Body of pancreas (tissue), 4 donors: ENCODE data around the gene CXorf58. TPM values are rescaled to one million over a fixed set of nuclear protein-coding genes. Genes with fewer than 3 reads are reported as not detected.

Source experiments
- ATAC-seq: fragments of 150-250 bp; one replicate; pipeline ENCODE4 v1.9.1; 2016
- DNase-seq, 4 donors: peaks; one replicate each; pipeline ENCODE4 v3.0.0-alpha.2; 2019
- H3K27ac ChIP-seq, 4 donors: fragments of 200-600 bp; sonication (generic); 1 replicate in 3 of 4; 2 replicates in 1 of 4; pipeline versions ENCODE4 v1.5.1 to v1.6.1; 2016 to 2019; ENCODE audit warnings: mild to moderate bottlenecking in 1 of 4, mixed read lengths in 1 of 4, moderate library complexity in 1 of 4
- H3K27me3 ChIP-seq, 2 donors: fragments of 200-600 bp; sonication (generic); one replicate each; pipeline ENCODE4 v1.6.0; 2016; ENCODE audit warnings: mild to moderate bottlenecking in 1 of 2
- H3K36me3 ChIP-seq, 2 donors: fragments of 200-600 bp; sonication (generic); replicated peaks in 1 of 2; 2 replicates each; pipeline ENCODE4 v1.5.1; 2016; ENCODE audit warnings: low read depth in 2 of 2; ENCODE audit not compliant: insufficient read depth in 1 of 2
- H3K4me1 ChIP-seq: fragments of 200-600 bp; sonication (generic); one replicate; pipeline ENCODE4 v1.6.0; 2016
- H3K4me3 ChIP-seq, 2 donors: fragments of 200-600 bp; sonication (generic); 1 replicate in 1 of 2; 2 replicates in 1 of 2; pipeline ENCODE4 v1.5.1; 2016 to 2019
- H3K9me3 ChIP-seq, 3 donors: fragments of 200-600 bp; sonication (generic); 1 replicate in 2 of 3; 2 replicates in 1 of 3; pipeline ENCODE4 v1.5.1; 2016
- POLR2A ChIP-seq, 3 donors: fragments of 450-650 bp; IDR thresholded peaks; one replicate each; pipeline ENCODE4 v1.6.1; 2016; ENCODE audit warnings: antibody characterized with exemption in 3 of 3, mild to moderate bottlenecking in 2 of 3
- WGBS, 2 donors: methylation state at CpG; one replicate each; pipeline ENCODE4 v1.1.5; 2017; 5-methylcytosine and 5-hydroxymethylcytosine counted together
- intact Hi-C: fragments of 100-400 bp; cut with DNase I; formaldehyde crosslinking; loops from one replicate; pipeline ENCODE4 v1.15.1; 2023
- total RNA-seq, 2 donors: library from RNA; depleted of rRNA; stranded (reverse); fragments of >200 nt; gene quantifications; one replicate each; pipeline ENCODE4 v1.1.0, GENCODE V29; 2016
- TF ChIP-seq, protein P1 (sequence below), 7 experiments: fragments of 450-650 bp in 4 of 7; fragments of 200-600 bp in 3 of 7; sonication (generic) in 3 of 7; IDR thresholded peaks; one replicate each; pipeline ENCODE4 v1.5.1; 2016 to 2019; ENCODE audit warnings: antibody characterized with exemption in 7 of 7

Gene CXorf58
- total RNA-seq, 2 donors from 2014 or later, result 0.26 TPM; not detected in 1

DNA sequence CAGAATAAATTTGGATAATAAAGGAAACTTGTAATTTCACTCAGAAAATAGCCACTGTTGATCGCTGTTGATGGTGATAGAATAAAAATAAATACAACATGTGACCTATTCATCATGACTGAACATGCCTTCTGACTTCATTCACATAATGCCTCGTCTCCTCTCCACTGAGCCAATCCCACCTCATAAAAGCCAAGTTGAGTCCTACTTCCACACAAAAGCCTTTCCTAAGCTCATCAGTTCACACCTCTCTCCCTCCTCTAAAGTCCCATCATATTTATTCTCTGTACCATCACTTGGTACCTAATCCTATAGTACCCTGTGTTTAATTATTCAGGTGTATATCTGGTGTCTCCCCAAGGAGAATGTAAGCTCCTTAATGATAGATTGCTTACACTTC, 37.8 kb upstream of the CXorf58 start:
- TF ChIP-seq, protein P1, sequence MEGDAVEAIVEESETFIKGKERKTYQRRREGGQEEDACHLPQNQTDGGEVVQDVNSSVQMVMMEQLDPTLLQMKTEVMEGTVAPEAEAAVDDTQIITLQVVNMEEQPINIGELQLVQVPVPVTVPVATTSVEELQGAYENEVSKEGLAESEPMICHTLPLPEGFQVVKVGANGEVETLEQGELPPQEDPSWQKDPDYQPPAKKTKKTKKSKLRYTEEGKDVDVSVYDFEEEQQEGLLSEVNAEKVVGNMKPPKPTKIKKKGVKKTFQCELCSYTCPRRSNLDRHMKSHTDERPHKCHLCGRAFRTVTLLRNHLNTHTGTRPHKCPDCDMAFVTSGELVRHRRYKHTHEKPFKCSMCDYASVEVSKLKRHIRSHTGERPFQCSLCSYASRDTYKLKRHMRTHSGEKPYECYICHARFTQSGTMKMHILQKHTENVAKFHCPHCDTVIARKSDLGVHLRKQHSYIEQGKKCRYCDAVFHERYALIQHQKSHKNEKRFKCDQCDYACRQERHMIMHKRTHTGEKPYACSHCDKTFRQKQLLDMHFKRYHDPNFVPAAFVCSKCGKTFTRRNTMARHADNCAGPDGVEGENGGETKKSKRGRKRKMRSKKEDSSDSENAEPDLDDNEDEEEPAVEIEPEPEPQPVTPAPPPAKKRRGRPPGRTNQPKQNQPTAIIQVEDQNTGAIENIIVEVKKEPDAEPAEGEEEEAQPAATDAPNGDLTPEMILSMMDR (IDR thresholded peaks at IDR 0.05), result no peak
- no peak for TF ChIP-seq POLR2A (IDR thresholded peaks at IDR 0.05)
- H3K36me3 ChIP-seq, result no peaks in the 10 kb centered on the region
- DNase-seq (no peak), ATAC-seq (no peak)
- H3K27me3 ChIP-seq, result no peaks in the 10 kb centered on the region
- no peak overlapping the region for H3K4me3 ChIP-seq
- no peaks in the 10 kb centered on the region for H3K4me1 ChIP-seq
- WGBS, 2 donors, result 96 to 100% methylated on average over 2 of the region's 2 CpGs
- intact Hi-C loops, result no loop called here
- H3K27ac ChIP-seq, result no peak overlapping the region
- no peaks in the 10 kb centered on the region for H3K9me3 ChIP-seq

DNA sequence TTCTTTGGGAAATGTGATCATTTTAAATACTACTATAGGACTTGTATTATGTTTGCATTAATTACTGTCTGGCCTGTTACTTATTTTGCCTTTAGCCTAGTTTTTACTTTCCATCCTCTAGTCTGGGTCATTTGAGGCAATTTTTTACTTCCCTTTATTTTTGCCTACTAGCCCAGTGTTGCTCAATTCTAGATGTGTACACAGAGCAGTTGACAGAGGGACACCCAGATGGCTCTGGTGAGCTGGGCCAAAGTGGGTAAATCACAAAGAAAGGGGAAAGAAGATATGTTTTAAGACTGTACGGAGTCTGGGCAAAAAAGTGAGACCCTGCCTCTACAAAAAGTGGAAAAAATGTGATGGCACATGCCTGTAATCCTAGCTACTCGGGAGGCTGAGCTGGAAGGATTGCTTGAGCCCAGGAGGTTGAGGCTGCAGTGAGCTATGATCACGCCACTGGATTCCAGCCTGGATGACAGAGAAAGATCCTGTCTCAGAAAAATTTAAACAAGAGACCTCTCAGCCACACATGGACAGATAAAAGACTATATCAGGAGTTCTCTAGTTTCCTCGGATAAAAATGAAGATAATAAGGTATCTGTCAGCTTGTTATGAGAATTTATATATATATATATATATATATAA, 35.8 kb upstream of the CXorf58 start:
- TF ChIP-seq, protein P1 (IDR thresholded peaks at IDR 0.05), result no peak
- no peak for TF ChIP-seq POLR2A (IDR thresholded peaks at IDR 0.05)
- Histone ChIP-seq H3K4me3 (no peak overlapping the region), H3K27me3 (no peaks in the 10 kb centered on the region), H3K27ac (peak overlapping the region in 1 of 4 donors; percentile 14), H3K9me3 (no peaks in the 10 kb centered on the region), H3K4me1 (no peaks in the 10 kb centered on the region), H3K36me3 (no peaks in the 10 kb centered on the region)
- intact Hi-C loops, result no loop called here
- peak in 1 of 4 donors; percentile 21 for DNase-seq
- no peak for ATAC-seq
- WGBS, 2 donors, result 69 to 83% methylated on average over 4 of the region's 4 CpGs

DNA sequence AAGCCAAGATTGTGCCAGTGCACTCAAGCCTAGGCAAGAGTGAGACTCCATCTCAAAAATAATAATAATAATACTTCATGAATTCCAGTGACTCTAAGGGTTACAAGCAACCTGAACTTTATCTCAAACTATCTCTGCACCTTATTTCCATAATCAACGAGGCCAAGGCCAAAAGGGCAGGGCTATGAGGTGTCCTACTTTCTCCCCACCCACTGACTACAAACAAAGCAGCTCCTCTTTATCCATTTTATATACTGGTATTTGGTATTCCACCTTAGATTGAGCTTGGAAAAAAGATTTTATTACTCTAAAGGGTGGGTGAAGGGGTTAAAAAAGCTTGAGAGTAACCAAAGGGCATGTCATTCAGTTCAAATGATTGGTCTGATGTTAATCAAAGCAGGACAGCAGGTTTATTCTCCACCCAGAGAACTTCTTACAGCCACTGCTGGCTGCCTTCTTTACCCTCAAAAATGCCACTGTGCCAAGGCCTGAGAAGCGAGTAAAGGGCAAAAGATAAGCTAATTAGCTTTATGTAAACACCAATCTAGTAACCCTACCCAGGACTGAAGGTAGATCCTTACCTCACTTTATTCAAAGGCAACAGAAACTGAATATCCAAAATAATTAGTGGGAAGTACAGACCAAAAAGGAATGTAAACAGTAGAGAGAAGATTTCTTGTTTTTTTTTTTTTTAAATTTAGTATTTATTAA, 28.3 kb upstream of the CXorf58 start:
- no peaks in the 10 kb centered on the region for H3K9me3 ChIP-seq
- no peak for TF ChIP-seq POLR2A (IDR thresholded peaks at IDR 0.05)
- TF ChIP-seq, protein P1 (IDR thresholded peaks at IDR 0.05), result no peak
- intact Hi-C loops, result no loop called here
- peaks cover 7% of the 10 kb centered on the region for H3K4me1 ChIP-seq
- no peaks in the 10 kb centered on the region for H3K27me3 ChIP-seq
- no peaks in the 10 kb centered on the region for H3K36me3 ChIP-seq
- peak; percentile 38 for ATAC-seq
- H3K4me3 ChIP-seq, result no peak overlapping the region
- 14 to 24% methylated on average over 2 of the region's 2 CpGs for WGBS, 2 donors
- H3K27ac ChIP-seq, result peak overlapping the region in 1 of 4 donors; percentile 21
- peak in 2 of 4 donors; percentile 14 to 36 for DNase-seq

DNA sequence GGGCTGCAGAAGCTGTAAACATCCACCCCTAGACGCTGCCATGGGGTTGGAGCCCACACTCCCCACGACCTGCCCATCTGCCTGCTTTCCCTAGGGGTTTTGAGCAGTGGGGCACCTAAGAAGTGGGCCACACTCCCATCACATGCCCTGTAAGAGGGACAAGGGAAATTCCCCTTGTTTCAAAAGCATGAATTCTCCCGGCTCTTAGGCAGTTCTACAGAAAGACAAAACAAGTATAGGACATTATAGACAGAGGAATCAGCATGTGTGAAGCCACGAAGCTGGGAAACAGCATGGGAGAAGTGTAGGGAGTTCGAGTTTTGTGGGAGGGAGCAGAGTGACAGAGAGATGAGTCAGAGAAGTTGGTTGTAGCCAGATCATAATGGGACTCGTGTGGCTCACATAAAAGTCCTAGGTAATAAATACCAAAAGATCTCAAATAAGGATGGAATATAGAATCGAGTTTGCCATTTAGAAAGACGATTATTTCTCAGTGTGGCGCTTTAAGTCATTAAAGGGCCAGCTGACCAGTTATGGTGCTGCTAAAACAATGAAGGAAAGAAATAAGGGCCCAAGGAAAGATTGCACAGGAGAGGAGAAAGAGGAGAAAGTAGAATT, 24.0 kb upstream of the CXorf58 start:
- intact Hi-C loops, result no loop called here
- no peak overlapping the region for H3K4me3 ChIP-seq
- no peak overlapping the region for H3K27ac ChIP-seq
- no peaks in the 10 kb centered on the region for H3K9me3 ChIP-seq
- no peaks in the 10 kb centered on the region for H3K36me3 ChIP-seq
- H3K4me1 ChIP-seq, result peaks cover 7% of the 10 kb centered on the region
- no peak for TF ChIP-seq POLR2A (IDR thresholded peaks at IDR 0.05)
- TF ChIP-seq, protein P1 (IDR thresholded peaks at IDR 0.05), result no peak
- DNase-seq, result no peak
- no peak for ATAC-seq
- 72 to 73% methylated on average over 9 of the region's 9 CpGs for WGBS, 2 donors
- H3K27me3 ChIP-seq, result no peaks in the 10 kb centered on the region
